G401.6 (cell line): ENCODE results near the gene IQCH.
"Not testable (repeated sequence)": the region's sequence is repeated elsewhere in the genome, so short reads cannot be mapped to it uniquely, and the experiment has no call there.

Experiments
- FAIRE-seq: peaks from 2 replicates; lab custom pipeline; 2012; peaks lifted over from hg19 to GRCh38; lab: Jason Lieb, UNC

IQCH gene

GRCh38 chr15:67453703-67454102, 199.1 kb downstream of the IQCH start:
- FAIRE-seq: not testable (repeated sequence)

- FAIRE-seq: peak; percentile 87
Observed at GRCh38 chr15:67456677-67457529, 202.3 kb downstream of the IQCH start.

GRCh38 chr15:67458331-67459029, 203.9 kb downstream of the IQCH start:
- FAIRE-seq: no peak

- no peak for FAIRE-seq
Observed at GRCh38 chr15:67460521-67460920, 205.9 kb downstream of the IQCH start.

GRCh38 chr15:67461735-67462134, 207.1 kb downstream of the IQCH start:
- FAIRE-seq: no peak

- no peak for FAIRE-seq
Observed at GRCh38 chr15:67462875-67463274, 208.3 kb downstream of the IQCH start.

- FAIRE-seq: no peak
Observed at GRCh38 chr15:67463488-67463887, 208.9 kb downstream of the IQCH start.

GRCh38 chr15:67465196-67465952, 210.8 kb downstream of the IQCH start:
- FAIRE-seq: no peak

GRCh38 chr15:67468416-67468815, 213.8 kb downstream of the IQCH start:
- no peak for FAIRE-seq

GRCh38 chr15:67469680-67470079, 215.1 kb downstream of the IQCH start:
- FAIRE-seq: no peak

- no peak for FAIRE-seq
Observed at GRCh38 chr15:67472957-67473356, 218.4 kb downstream of the IQCH start.

- no peak for FAIRE-seq
Observed at GRCh38 chr15:67474405-67475110, 220.0 kb downstream of the IQCH start.

- FAIRE-seq: no peak
Observed at GRCh38 chr15:67479781-67480505, 225.4 kb downstream of the IQCH start.

- no peak for FAIRE-seq
Observed at GRCh38 chr15:67480741-67481140, 226.2 kb downstream of the IQCH start.

- no peak for FAIRE-seq
Observed at GRCh38 chr15:67481680-67482079, 227.1 kb downstream of the IQCH start.

- FAIRE-seq: no peak
Observed at GRCh38 chr15:67495585-67495984, 241.0 kb downstream of the IQCH start.

GRCh38 chr15:67501177-67501835, 246.7 kb downstream of the IQCH start:
- peak; percentile 99 for FAIRE-seq

- no peak for FAIRE-seq
Observed at GRCh38 chr15:67501836-67502461, 247.4 kb downstream of the IQCH start.

- FAIRE-seq: no peak
Observed at GRCh38 chr15:67504056-67504455, 249.5 kb downstream of the IQCH start.

GRCh38 chr15:67504796-67505195, 250.2 kb downstream of the IQCH start:
- FAIRE-seq: no peak
